Measurements from ENCODE around the gene PDE9A. TPM values are rescaled to one million over a fixed set of nuclear protein-coding genes. Genes with fewer than 3 reads are reported as not detected.

PDE9A gene
- total and polyA plus RNA-seq, 2 donors (not counting 1 experiment from before 2014, with no cell fraction given) = 0.34 to 5.8 TPM

DNA sequence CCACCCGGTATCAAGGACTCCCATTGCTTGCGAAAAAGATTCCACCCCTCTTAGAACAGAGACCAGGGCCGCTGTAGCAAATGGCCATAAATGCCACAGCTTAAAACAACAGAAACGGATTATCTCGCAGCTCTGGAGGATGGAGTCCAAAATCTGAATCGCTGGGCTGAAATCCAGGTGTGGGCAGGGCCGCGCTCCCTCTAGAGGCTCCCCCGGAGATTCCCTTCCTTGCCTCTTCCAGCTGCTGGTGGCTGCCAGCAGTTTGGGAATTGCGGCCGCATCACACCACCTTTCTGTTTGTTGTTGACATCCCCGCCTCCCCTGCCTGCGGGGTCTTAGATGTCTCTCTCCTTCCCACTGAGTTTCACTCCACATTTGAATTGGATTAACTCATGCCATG is 15.6 kb downstream of the PDE9A start:
- ATAC-seq (ENCODE audit: low read depth) (no peak), DNase-seq (no peak)
- Mint-ChIP-seq H3K27me3 (no peaks in the 10 kb centered on the region), H3K4me3 (no peak overlapping the region), H3K9me3 (ENCODE audit: insufficient read depth) (no peaks in the 10 kb centered on the region), H3K27ac (no peak overlapping the region), H3K4me1 (peaks cover 2% of the 10 kb centered on the region)
- Histone ChIP-seq H3K27me3 (replicated peaks in 1 of 4; ENCODE audit: control extremely low read depth in 1 of 4, control insufficient read depth in 3 of 4, insufficient read depth in 4 of 4, low read length in 3 of 4) (no peaks in the 10 kb centered on the region), H3K9ac (ENCODE audit: low read length) (no peak overlapping the region), H3K9me3 (ENCODE audit: control extremely low read depth in 1 of 3, control insufficient read depth in 2 of 3, insufficient read depth in 1 of 3, low read length in 2 of 3) (peaks cover 0 to 15% (median 0%) of the 10 kb centered on the region in 3 donors), H3K4me3 (ENCODE audit: control extremely low read depth in 1 of 5, extremely low read depth in 1 of 5, insufficient read depth in 1 of 5, low read depth in 2 of 5, low read length in 4 of 5) (no peak overlapping the region), H3K4me2 (replicated peaks; ENCODE audit: low read depth, low read length, poor library complexity, severe bottlenecking) (no peak overlapping the region), H3K36me3 (replicated peaks in 1 of 2; ENCODE audit: control extremely low read depth in 1 of 2, control insufficient read depth in 1 of 2, extremely low read depth in 1 of 2, insufficient read depth in 2 of 2, low read length in 1 of 2) (no peaks in the 10 kb centered on the region), H3K79me2 (ENCODE audit: control insufficient read depth, insufficient read depth, low read length) (no peaks in the 10 kb centered on the region), H3K27ac (ENCODE audit: low read length in 2 of 2) (no peak overlapping the region), H3K4me1 (ENCODE audit: control insufficient read depth in 2 of 2, insufficient read depth in 2 of 2, low read length in 2 of 2) (peaks cover 6 to 16% of the 10 kb centered on the region in 2 donors), H2AFZ (ENCODE audit: insufficient read depth, low read depth, low read length, poor library complexity, severe bottlenecking) (no peak overlapping the region), H4K20me1 (ENCODE audit: control insufficient read depth, insufficient read depth, low read length, poor library complexity, severe bottlenecking) (no peaks in the 10 kb centered on the region)
- intact Hi-C loops (cut with micrococcal nuclease) = no loop called here
- TF ChIP-seq, protein P1, sequence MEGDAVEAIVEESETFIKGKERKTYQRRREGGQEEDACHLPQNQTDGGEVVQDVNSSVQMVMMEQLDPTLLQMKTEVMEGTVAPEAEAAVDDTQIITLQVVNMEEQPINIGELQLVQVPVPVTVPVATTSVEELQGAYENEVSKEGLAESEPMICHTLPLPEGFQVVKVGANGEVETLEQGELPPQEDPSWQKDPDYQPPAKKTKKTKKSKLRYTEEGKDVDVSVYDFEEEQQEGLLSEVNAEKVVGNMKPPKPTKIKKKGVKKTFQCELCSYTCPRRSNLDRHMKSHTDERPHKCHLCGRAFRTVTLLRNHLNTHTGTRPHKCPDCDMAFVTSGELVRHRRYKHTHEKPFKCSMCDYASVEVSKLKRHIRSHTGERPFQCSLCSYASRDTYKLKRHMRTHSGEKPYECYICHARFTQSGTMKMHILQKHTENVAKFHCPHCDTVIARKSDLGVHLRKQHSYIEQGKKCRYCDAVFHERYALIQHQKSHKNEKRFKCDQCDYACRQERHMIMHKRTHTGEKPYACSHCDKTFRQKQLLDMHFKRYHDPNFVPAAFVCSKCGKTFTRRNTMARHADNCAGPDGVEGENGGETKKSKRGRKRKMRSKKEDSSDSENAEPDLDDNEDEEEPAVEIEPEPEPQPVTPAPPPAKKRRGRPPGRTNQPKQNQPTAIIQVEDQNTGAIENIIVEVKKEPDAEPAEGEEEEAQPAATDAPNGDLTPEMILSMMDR (IDR thresholded peaks at IDR 0.05) = no peak
- no peak for TF ChIP-seq EZH2 (IDR thresholded peaks at IDR 0.05; ENCODE audit: borderline replicate concordance, insufficient read depth, low read depth, low read length, poor library complexity, severe bottlenecking)
- 90% methylated on average over 13 of the region's 13 CpGs for WGBS (ENCODE audit: insufficient coverage)
- POLR2A ChIA-PET = no interaction called here
- CTCF ChIA-PET = no interaction called here

DNA sequence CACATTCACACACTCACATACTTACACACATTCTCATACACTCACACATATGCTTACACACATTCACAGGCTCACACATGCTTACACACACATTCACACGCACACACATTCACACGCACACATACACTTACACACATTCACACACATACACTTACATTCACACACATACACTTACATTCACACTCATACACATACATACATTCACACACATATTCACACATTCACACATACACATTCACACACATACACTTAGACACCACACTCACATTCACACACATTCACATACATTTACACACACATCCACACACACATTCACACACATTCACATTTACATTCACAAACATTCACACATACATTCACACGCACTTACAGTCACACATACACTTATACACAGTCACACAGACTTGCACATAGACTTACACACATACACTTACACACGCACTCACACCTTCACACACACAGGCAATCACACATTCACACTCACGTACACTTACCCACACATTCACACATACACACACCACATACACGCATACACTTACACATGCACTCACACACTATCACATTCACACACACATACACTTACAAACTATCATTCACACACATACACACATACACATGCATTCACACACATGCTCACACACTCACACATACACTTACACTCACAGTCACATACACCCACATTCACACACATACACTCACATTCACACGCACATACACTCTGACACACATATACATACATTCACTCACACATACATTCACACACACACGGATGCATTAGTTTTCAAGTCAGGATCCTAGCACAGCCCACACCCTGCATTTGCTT is 16.8 kb downstream of the PDE9A start:
- no peak overlapping the region for H3K4me3 Mint-ChIP-seq
- Histone ChIP-seq H4K20me1 (ENCODE audit: control insufficient read depth, insufficient read depth, low read length, poor library complexity, severe bottlenecking) (no peaks in the 10 kb centered on the region), H3K4me3 (ENCODE audit: control extremely low read depth in 1 of 5, extremely low read depth in 1 of 5, insufficient read depth in 1 of 5, low read depth in 2 of 5, low read length in 4 of 5) (no peak overlapping the region), H3K4me2 (replicated peaks; ENCODE audit: low read depth, low read length, poor library complexity, severe bottlenecking) (no peak overlapping the region), H2AFZ (ENCODE audit: insufficient read depth, low read depth, low read length, poor library complexity, severe bottlenecking) (no peak overlapping the region), H3K27me3 (replicated peaks in 1 of 4; ENCODE audit: control extremely low read depth in 1 of 4, control insufficient read depth in 3 of 4, insufficient read depth in 4 of 4, low read length in 3 of 4) (no peaks in the 10 kb centered on the region), H3K27ac (ENCODE audit: low read length in 2 of 2) (no peak overlapping the region), H3K36me3 (replicated peaks in 1 of 2; ENCODE audit: control extremely low read depth in 1 of 2, control insufficient read depth in 1 of 2, extremely low read depth in 1 of 2, insufficient read depth in 2 of 2, low read length in 1 of 2) (no peaks in the 10 kb centered on the region), H3K79me2 (ENCODE audit: control insufficient read depth, insufficient read depth, low read length) (no peaks in the 10 kb centered on the region), H3K4me1 (ENCODE audit: control insufficient read depth in 2 of 2, insufficient read depth in 2 of 2, low read length in 2 of 2) (peaks cover 6 to 16% of the 10 kb centered on the region in 2 donors), H3K9me3 (ENCODE audit: control extremely low read depth in 1 of 3, control insufficient read depth in 2 of 3, insufficient read depth in 1 of 3, low read length in 2 of 3) (peaks cover 0 to 15% (median 0%) of the 10 kb centered on the region in 3 donors), H3K9ac (ENCODE audit: low read length) (peak overlapping the region; percentile 7)
- TF ChIP-seq EZH2 (IDR thresholded peaks at IDR 0.05; ENCODE audit: borderline replicate concordance, insufficient read depth, low read depth, low read length, poor library complexity, severe bottlenecking) = no peak
- TF ChIP-seq, protein P1 (IDR thresholded peaks at IDR 0.05) = no peak
- ChIA-PET CTCF (no interaction called here), POLR2A (no interaction called here)
- H3K27ac Mint-ChIP-seq = no peak overlapping the region
- WGBS (ENCODE audit: insufficient coverage) = 77% methylated on average over 8 of the region's 8 CpGs
- no peak for ATAC-seq (ENCODE audit: low read depth)
- peaks cover 2% of the 10 kb centered on the region for H3K27me3 Mint-ChIP-seq
- H3K4me1 Mint-ChIP-seq = peaks cover 2% of the 10 kb centered on the region
- H3K9me3 Mint-ChIP-seq (ENCODE audit: insufficient read depth) = no peaks in the 10 kb centered on the region
- DNase-seq = no peak
- intact Hi-C loops (cut with micrococcal nuclease) = no loop called here
